GM12892 (cell line): Measurements from ENCODE around the gene INS.

Experiments used
- POLR2A ChIP-seq: IDR thresholded peaks from 2 replicates; pipeline ENCODE4 v1.6.1; 2011; ENCODE audit warnings: low read depth, low read length, control low read depth
- POLR2AphosphoS5 ChIP-seq: IDR thresholded peaks from 2 replicates; pipeline ENCODE4 v1.6.1; 2011; ENCODE audit warnings: low read depth, low read length, control low read depth
- TAF1 ChIP-seq: IDR thresholded peaks from 2 replicates; pipeline ENCODE4 v1.6.1; 2011; ENCODE audit warnings: low read depth, mild to moderate bottlenecking, control low read depth, low read length, borderline replicate concordance

DNA sequence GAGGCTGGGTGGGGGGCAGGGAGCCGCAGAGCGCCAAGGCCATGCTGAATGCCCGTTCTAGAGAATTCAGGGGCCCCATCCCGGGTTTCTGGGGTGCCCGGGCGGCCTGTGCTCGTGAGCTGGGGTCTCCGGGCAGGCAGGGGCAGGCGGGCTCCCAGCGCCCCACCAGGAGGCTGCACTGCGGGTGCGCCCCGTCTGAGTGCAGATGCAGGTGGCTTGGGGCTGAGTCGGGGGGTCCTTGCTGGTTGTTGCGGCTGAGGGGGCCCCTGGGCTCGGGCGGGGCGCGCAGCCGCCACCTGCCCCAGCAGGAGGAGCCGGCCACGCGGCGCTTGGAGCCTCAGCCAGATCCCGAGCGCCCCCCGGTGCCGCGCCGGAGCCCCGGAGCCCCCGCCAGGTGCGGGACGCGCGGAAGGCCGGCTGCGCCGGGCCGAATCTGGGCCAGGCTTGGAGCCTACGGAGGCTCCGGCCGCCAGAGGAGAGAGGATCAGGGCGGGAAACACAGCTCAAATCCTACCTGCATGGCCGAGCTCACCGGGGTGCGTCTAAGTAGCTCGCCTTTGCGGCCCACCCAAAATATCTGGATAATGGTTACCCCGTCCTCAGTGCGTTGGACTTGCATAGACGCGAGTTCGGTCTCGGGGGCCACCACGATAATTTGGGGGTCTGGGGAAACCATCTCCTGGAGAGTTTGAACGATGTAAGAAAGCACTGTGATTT, 21.2 kb downstream of the INS start:
- no peak for TF ChIP-seq POLR2A
- TF ChIP-seq POLR2AphosphoS5, result no peak
- TF ChIP-seq TAF1, result no peak
